ENCODE results near the gene SP140.
A peak's percentile ranks its signal among the peaks of the same experiment; 100 is the strongest.
"Not testable (repeated sequence)": the region's sequence is repeated elsewhere in the genome, so short reads cannot be mapped to it uniquely, and the experiment has no call there.

The SP140 gene

GRCh38 chr2:230329946-230330605, 104.5 kb downstream of the SP140 start:
- Histone ChIP-seq H3K9me3 (ENCODE audit: control insufficient read depth, low read length) (no peaks in the 10 kb centered on the region), H3K27me3 (replicated peaks; ENCODE audit: control insufficient read depth, insufficient read depth, low read length) (no peaks in the 10 kb centered on the region), H3K36me3 (ENCODE audit: control insufficient read depth, insufficient read depth, low read length, severe bottlenecking) (no peaks in the 10 kb centered on the region), H3K4me3 (ENCODE audit: low read length) (no peak overlapping the region), H3K9ac (ENCODE audit: low read length) (no peak overlapping the region), H3K4me1 (ENCODE audit: control insufficient read depth, insufficient read depth, low read length) (peaks cover 24% of the 10 kb centered on the region)
- DNase-seq (ENCODE audit: low read depth): no peak

- no peaks in the 10 kb centered on the region for H3K36me3 ChIP-seq (ENCODE audit: control insufficient read depth, insufficient read depth, low read length, severe bottlenecking)
- DNase-seq (ENCODE audit: low read depth): peak; percentile 19
- H3K4me3 ChIP-seq (ENCODE audit: low read length): no peak overlapping the region
- no peaks in the 10 kb centered on the region for H3K9me3 ChIP-seq (ENCODE audit: control insufficient read depth, low read length)
- H3K27me3 ChIP-seq (replicated peaks; ENCODE audit: control insufficient read depth, insufficient read depth, low read length): no peaks in the 10 kb centered on the region
- peaks cover 24% of the 10 kb centered on the region for H3K4me1 ChIP-seq (ENCODE audit: control insufficient read depth, insufficient read depth, low read length)
- H3K9ac ChIP-seq (ENCODE audit: low read length): no peak overlapping the region
Measured at GRCh38 chr2:230330725-230331124, 105.2 kb downstream of the SP140 start.

GRCh38 chr2:230335461-230335863, 109.9 kb downstream of the SP140 start:
- Histone ChIP-seq H3K4me3 (ENCODE audit: low read length) (no peak overlapping the region), H3K9ac (ENCODE audit: low read length) (no peak overlapping the region), H3K36me3 (ENCODE audit: control insufficient read depth, insufficient read depth, low read length, severe bottlenecking) (peaks cover 4% of the 10 kb centered on the region), H3K9me3 (ENCODE audit: control insufficient read depth, low read length) (no peaks in the 10 kb centered on the region), H3K27me3 (replicated peaks; ENCODE audit: control insufficient read depth, insufficient read depth, low read length) (no peaks in the 10 kb centered on the region), H3K4me1 (ENCODE audit: control insufficient read depth, insufficient read depth, low read length) (no peaks in the 10 kb centered on the region)
- DNase-seq (ENCODE audit: low read depth): peak; percentile 20

GRCh38 chr2:230335864-230336506, 110.4 kb downstream of the SP140 start:
- DNase-seq (ENCODE audit: low read depth): no peak
- H3K36me3 ChIP-seq (ENCODE audit: control insufficient read depth, insufficient read depth, low read length, severe bottlenecking): peaks cover 4% of the 10 kb centered on the region
- no peak overlapping the region for H3K9ac ChIP-seq (ENCODE audit: low read length)
- H3K4me3 ChIP-seq (ENCODE audit: low read length): no peak overlapping the region
- H3K27me3 ChIP-seq (replicated peaks; ENCODE audit: control insufficient read depth, insufficient read depth, low read length): no peaks in the 10 kb centered on the region
- H3K9me3 ChIP-seq (ENCODE audit: control insufficient read depth, low read length): no peaks in the 10 kb centered on the region
- H3K4me1 ChIP-seq (ENCODE audit: control insufficient read depth, insufficient read depth, low read length): no peaks in the 10 kb centered on the region

GRCh38 chr2:230341936-230342528, 116.5 kb downstream of the SP140 start:
- H3K4me1 ChIP-seq (ENCODE audit: control insufficient read depth, insufficient read depth, low read length); H3K27me3 ChIP-seq (replicated peaks; ENCODE audit: control insufficient read depth, insufficient read depth, low read length); H3K4me3 ChIP-seq (ENCODE audit: low read length); H3K9me3 ChIP-seq (ENCODE audit: control insufficient read depth, low read length); H3K36me3 ChIP-seq (ENCODE audit: control insufficient read depth, insufficient read depth, low read length, severe bottlenecking); DNase-seq (ENCODE audit: low read depth); H3K9ac ChIP-seq (ENCODE audit: low read length): not testable (repeated sequence)

GRCh38 chr2:230343041-230343624, 117.6 kb downstream of the SP140 start:
- not testable (repeated sequence) for H3K9ac ChIP-seq (ENCODE audit: low read length); H3K27me3 ChIP-seq (replicated peaks; ENCODE audit: control insufficient read depth, insufficient read depth, low read length); H3K36me3 ChIP-seq (ENCODE audit: control insufficient read depth, insufficient read depth, low read length, severe bottlenecking); H3K9me3 ChIP-seq (ENCODE audit: control insufficient read depth, low read length); DNase-seq (ENCODE audit: low read depth); H3K4me3 ChIP-seq (ENCODE audit: low read length); H3K4me1 ChIP-seq (ENCODE audit: control insufficient read depth, insufficient read depth, low read length)

- H3K27me3 ChIP-seq (replicated peaks; ENCODE audit: control insufficient read depth, insufficient read depth, low read length): no peaks in the 10 kb centered on the region
- no peaks in the 10 kb centered on the region for H3K36me3 ChIP-seq (ENCODE audit: control insufficient read depth, insufficient read depth, low read length, severe bottlenecking)
Measured at GRCh38 chr2:230343747-230344146, 118.2 kb downstream of the SP140 start.

GRCh38 chr2:230346465-230346864, 120.9 kb downstream of the SP140 start:
- Histone ChIP-seq H3K4me3 (ENCODE audit: low read length) (no peak overlapping the region), H3K36me3 (ENCODE audit: control insufficient read depth, insufficient read depth, low read length, severe bottlenecking) (no peaks in the 10 kb centered on the region), H3K9me3 (ENCODE audit: control insufficient read depth, low read length) (no peaks in the 10 kb centered on the region), H3K4me1 (ENCODE audit: control insufficient read depth, insufficient read depth, low read length) (peaks cover 8% of the 10 kb centered on the region), H3K27me3 (replicated peaks; ENCODE audit: control insufficient read depth, insufficient read depth, low read length) (no peaks in the 10 kb centered on the region), H3K9ac (ENCODE audit: low read length) (no peak overlapping the region)
- no peak for DNase-seq (ENCODE audit: low read depth)

More at GRCh38 chr2:230343747-230344146, 118.2 kb downstream of the SP140 start:
- peaks cover 8% of the 10 kb centered on the region for H3K4me1 ChIP-seq (ENCODE audit: control insufficient read depth, insufficient read depth, low read length)
- no peak for DNase-seq (ENCODE audit: low read depth)
- H3K4me3 ChIP-seq (ENCODE audit: low read length): no peak overlapping the region
- H3K9ac ChIP-seq (ENCODE audit: low read length): no peak overlapping the region
- H3K9me3 ChIP-seq (ENCODE audit: control insufficient read depth, low read length): no peaks in the 10 kb centered on the region

- no peak overlapping the region for H3K9ac ChIP-seq (ENCODE audit: low read length)
- peaks cover 8% of the 10 kb centered on the region for H3K4me1 ChIP-seq (ENCODE audit: control insufficient read depth, insufficient read depth, low read length)
- no peak for DNase-seq (ENCODE audit: low read depth)
- H3K36me3 ChIP-seq (ENCODE audit: control insufficient read depth, insufficient read depth, low read length, severe bottlenecking): no peaks in the 10 kb centered on the region
- H3K9me3 ChIP-seq (ENCODE audit: control insufficient read depth, low read length): no peaks in the 10 kb centered on the region
- H3K4me3 ChIP-seq (ENCODE audit: low read length): no peak overlapping the region
- no peaks in the 10 kb centered on the region for H3K27me3 ChIP-seq (replicated peaks; ENCODE audit: control insufficient read depth, insufficient read depth, low read length)
Measured at GRCh38 chr2:230346921-230347533, 121.5 kb downstream of the SP140 start.

GRCh38 chr2:230347659-230348305, 122.2 kb downstream of the SP140 start:
- Histone ChIP-seq H3K9me3 (ENCODE audit: control insufficient read depth, low read length) (no peaks in the 10 kb centered on the region), H3K9ac (ENCODE audit: low read length) (no peak overlapping the region), H3K36me3 (ENCODE audit: control insufficient read depth, insufficient read depth, low read length, severe bottlenecking) (no peaks in the 10 kb centered on the region), H3K4me1 (ENCODE audit: control insufficient read depth, insufficient read depth, low read length) (peaks cover 8% of the 10 kb centered on the region), H3K27me3 (replicated peaks; ENCODE audit: control insufficient read depth, insufficient read depth, low read length) (no peaks in the 10 kb centered on the region), H3K4me3 (ENCODE audit: low read length) (no peak overlapping the region)
- DNase-seq (ENCODE audit: low read depth): peak; percentile 12

GRCh38 chr2:230348787-230349186, 123.3 kb downstream of the SP140 start:
- H3K9ac ChIP-seq (ENCODE audit: low read length): no peak overlapping the region
- H3K4me1 ChIP-seq (ENCODE audit: control insufficient read depth, insufficient read depth, low read length): peaks cover 12% of the 10 kb centered on the region
- no peaks in the 10 kb centered on the region for H3K27me3 ChIP-seq (replicated peaks; ENCODE audit: control insufficient read depth, insufficient read depth, low read length)
- H3K36me3 ChIP-seq (ENCODE audit: control insufficient read depth, insufficient read depth, low read length, severe bottlenecking): no peaks in the 10 kb centered on the region
- H3K4me3 ChIP-seq (ENCODE audit: low read length): no peak overlapping the region
- H3K9me3 ChIP-seq (ENCODE audit: control insufficient read depth, low read length): no peaks in the 10 kb centered on the region
- no peak for DNase-seq (ENCODE audit: low read depth)
